Activated T-cell treated with anti-CD3 and anti-CD28 coated beads, Interleukin-2, amount 50 U/mL, for 1 hour (primary cell): Measurements from ENCODE around the gene EZR.

Experiments
- DNase-seq: peaks from one replicate; pipeline ENCODE4 v3.0.0-alpha.2; 2020

The EZR gene

GRCh38 chr6:158819213-158819976 lies at the start of gene EZR:
Gene EZR (minus strand): TSS chr6:158819368. CDS start chr6:158818093, 1,275 bp downstream.
- peak; percentile 88 for DNase-seq

GRCh38 chr6:158868122-158868480 lies 48.9 kb upstream of the EZR start:
- DNase-seq, result no peak

- DNase-seq, result no peak
Measured at GRCh38 chr6:158867381-158868121, 48.4 kb upstream of the EZR start.

GRCh38 chr6:158865769-158866168 lies 46.6 kb upstream of the EZR start:
- no peak for DNase-seq

GRCh38 chr6:158863646-158864045 lies 44.5 kb upstream of the EZR start:
- DNase-seq, result no peak

GRCh38 chr6:158861686-158862381 lies 42.7 kb upstream of the EZR start:
- no peak for DNase-seq

GRCh38 chr6:158860279-158860865 lies 41.2 kb upstream of the EZR start:
- no peak for DNase-seq

GRCh38 chr6:158856261-158856660 lies 37.1 kb upstream of the EZR start:
- DNase-seq, result no peak

- peak; percentile 42 for DNase-seq
Measured at GRCh38 chr6:158854214-158855101, 35.3 kb upstream of the EZR start.

- no peak for DNase-seq
Measured at GRCh38 chr6:158853880-158854213, 34.7 kb upstream of the EZR start.

GRCh38 chr6:158853072-158853879 lies 34.1 kb upstream of the EZR start:
- DNase-seq, result peak; percentile 82

- DNase-seq, result peak; percentile 37
Measured at GRCh38 chr6:158852312-158853071, 33.3 kb upstream of the EZR start.

GRCh38 chr6:158850807-158851115 lies 31.6 kb upstream of the EZR start:
- no peak for DNase-seq

GRCh38 chr6:158849899-158850806 lies 31.0 kb upstream of the EZR start:
- DNase-seq, result peak; percentile 62

GRCh38 chr6:158848490-158848895 lies 29.3 kb upstream of the EZR start:
- DNase-seq, result no peak

GRCh38 chr6:158847786-158848185 lies 28.6 kb upstream of the EZR start:
- no peak for DNase-seq

- DNase-seq, result no peak
Measured at GRCh38 chr6:158847012-158847529, 27.9 kb upstream of the EZR start.

GRCh38 chr6:158843751-158844683 lies 24.8 kb upstream of the EZR start:
- DNase-seq, result no peak
